Lung (tissue), 12 donors: Measurements from ENCODE around the gene TMPRSS13. TPM values are rescaled to one million over a fixed set of nuclear protein-coding genes. Genes with fewer than 3 reads are reported as not detected.

Experiments used
- ATAC-seq: fragments of 200-7000 bp; cut with Tn5 transposase; one replicate; pipeline ENCODE4 v1.9.1; 2020; ENCODE audit warnings: moderate number of reproducible peaks; ENCODE audit not compliant: insufficient read depth, low FRiP score
- DNase-seq, 3 donors: peaks; one replicate each; pipeline ENCODE4 v3.0.0-alpha.2; 2013 to 2017
- H3K27ac ChIP-seq, 2 donors: one replicate each; pipeline ENCODE4 v1.5.1; 2013; ENCODE audit warnings: mild to moderate bottlenecking in 2 of 2, moderate library complexity in 2 of 2, control low read depth in 1 of 2, inconsistent platforms in 1 of 2, low read depth in 1 of 2, low read length in 1 of 2
- H3K27me3 ChIP-seq, 3 donors: one replicate each; pipeline ENCODE4 v1.5.1; 2013; ENCODE audit warnings: low read length in 2 of 3; ENCODE audit not compliant: control insufficient read depth in 3 of 3, insufficient read depth in 3 of 3
- H3K36me3 ChIP-seq, 4 donors: one replicate each; pipeline ENCODE4 v1.5.1; 2013; ENCODE audit warnings: low read length in 4 of 4, mild to moderate bottlenecking in 1 of 4, moderate library complexity in 1 of 4; ENCODE audit not compliant: control insufficient read depth in 4 of 4, insufficient read depth in 4 of 4
- H3K4me1 ChIP-seq, 5 donors: one replicate each; pipeline ENCODE4 v1.5.1; 2013; ENCODE audit warnings: low read length in 5 of 5, mild to moderate bottlenecking in 2 of 5, moderate library complexity in 1 of 5; ENCODE audit not compliant: control insufficient read depth in 5 of 5, insufficient read depth in 5 of 5
- H3K4me3 ChIP-seq: one replicate; pipeline ENCODE4 v1.5.1; 2013; ENCODE audit warnings: mild to moderate bottlenecking, control low read depth, moderate library complexity
- H3K9ac ChIP-seq, 2 donors: one replicate each; pipeline ENCODE4 v1.5.1; 2013; ENCODE audit warnings: low read length in 2 of 2, control low read depth in 1 of 2; ENCODE audit not compliant: insufficient read depth in 1 of 2
- H3K9me3 ChIP-seq, 4 donors: one replicate each; pipeline ENCODE4 v1.5.1; 2013; ENCODE audit warnings: low read length in 3 of 4, mild to moderate bottlenecking in 1 of 4, moderate library complexity in 1 of 4; ENCODE audit not compliant: control insufficient read depth in 4 of 4, insufficient read depth in 3 of 4
- CTCF ChIP-seq: IDR thresholded peaks from 2 replicates; pipeline ENCODE4 v1.5.1; 2012; ENCODE audit warnings: mild to moderate bottlenecking; ENCODE audit errors: control extremely low read depth, extremely low read depth
- WGBS, 2 donors: extraction: QIAGEN DNeasy Blood & Tissue Kit; methylation state at CpG; one replicate each; pipeline ENCODE4 v1.1.7; 2013; 5-methylcytosine and 5-hydroxymethylcytosine counted together
- polyA plus RNA-seq, 2 donors: library from polyadenylated mRNA; stranded (reverse); fragments of 200-250 nt; gene quantifications; one replicate each; pipeline ENCODE4 v1.2.1, GENCODE V29; 2013
- total RNA-seq, 2 donors: library from RNA; depleted of rRNA in 1 of 2; stranded (reverse); fragments of >200 nt in 1 of 2; gene quantifications; one replicate each; pipeline ENCODE4 v1.2.1, GENCODE V29; 2014 to 2021
- donor health status: control.
- donor health status: control.
- donor health status: Bipolar disorder and iron deficiency.
- donor health status: healthy.
- donor health status: DM: yes; HTN: yes; CAD: no.

Gene TMPRSS13
- total and polyA plus RNA-seq, 4 donors = 5.8 to 9.4 (median 9.2) TPM

GRCh38 chr11:117924631-117925170 lies 4.5 kb downstream of the TMPRSS13 start:
- Histone ChIP-seq H3K9me3 (no peaks in the 10 kb centered on the region), H3K4me3 (no peak overlapping the region), H3K36me3 (no peaks in the 10 kb centered on the region), H3K27me3 (no peaks in the 10 kb centered on the region), H3K9ac (no peak overlapping the region), H3K27ac (no peak overlapping the region), H3K4me1 (peaks cover 0 to 5% (median 3%) of the 10 kb centered on the region in 5 donors)
- no peak for DNase-seq
- no peak for ATAC-seq
- no peak for TF ChIP-seq CTCF
- WGBS, 2 donors = 80 to 94% methylated on average over 11 of the region's 11 CpGs

GRCh38 chr11:117923773-117924172 lies 5.4 kb downstream of the TMPRSS13 start:
- WGBS, 2 donors = 85 to 94% methylated on average over 6 to 7 of the region's 7 CpGs
- no peak overlapping the region for H3K4me3 ChIP-seq
- no peaks in the 10 kb centered on the region for H3K27me3 ChIP-seq
- DNase-seq = no peak
- H3K9me3 ChIP-seq = no peaks in the 10 kb centered on the region
- no peak overlapping the region for H3K9ac ChIP-seq
- ATAC-seq = no peak
- H3K4me1 ChIP-seq = peaks cover 0 to 9% (median 0%) of the 10 kb centered on the region in 5 donors
- no peak for TF ChIP-seq CTCF
- H3K27ac ChIP-seq = no peak overlapping the region
- no peaks in the 10 kb centered on the region for H3K36me3 ChIP-seq

- no peaks in the 10 kb centered on the region for H3K36me3 ChIP-seq
- H3K9me3 ChIP-seq = no peaks in the 10 kb centered on the region
- no peak overlapping the region for H3K4me3 ChIP-seq
- peaks cover 0 to 9% (median 0%) of the 10 kb centered on the region in 5 donors for H3K4me1 ChIP-seq
- no peaks in the 10 kb centered on the region for H3K27me3 ChIP-seq
- H3K9ac ChIP-seq = no peak overlapping the region
- H3K27ac ChIP-seq = no peak overlapping the region
- no peak for TF ChIP-seq CTCF
- DNase-seq (no peak), ATAC-seq (no peak)
- 88 to 91% methylated on average over 4 of the region's 4 CpGs for WGBS, 2 donors
Measured at GRCh38 chr11:117923275-117923674, 5.9 kb downstream of the TMPRSS13 start.

GRCh38 chr11:117921893-117922292 lies 7.3 kb downstream of the TMPRSS13 start:
- Histone ChIP-seq H3K27ac (no peak overlapping the region), H3K4me3 (no peak overlapping the region), H3K27me3 (no peaks in the 10 kb centered on the region), H3K9ac (no peak overlapping the region), H3K9me3 (no peaks in the 10 kb centered on the region), H3K36me3 (no peaks in the 10 kb centered on the region), H3K4me1 (peaks cover 0 to 4% (median 0%) of the 10 kb centered on the region in 5 donors)
- TF ChIP-seq CTCF = no peak
- DNase-seq = no peak
- WGBS, 2 donors = 96 to 98% methylated on average over 5 of the region's 5 CpGs
- no peak for ATAC-seq
